CD4-positive, alpha-beta T cell treated with Interleukin-10 for 1 hour (primary cell): ENCODE data around the gene STK11IP.

Source experiments
- DNase-seq: peaks from one replicate; pipeline ENCODE4 v3.0.0-alpha.2; 2020

The STK11IP gene

GRCh38 chr2:219591091-219591490 is 6.6 kb upstream of the STK11IP start:
- DNase-seq, result no peak

GRCh38 chr2:219592736-219593135 is 4.9 kb upstream of the STK11IP start:
- DNase-seq, result no peak

- no peak for DNase-seq
These were observed 4.5 kb upstream of the STK11IP start for GRCh38 chr2:219593154-219593553.

- DNase-seq, result no peak
These were observed 2.4 kb upstream of the STK11IP start for GRCh38 chr2:219595256-219595655.

- DNase-seq, result no peak
These were observed 604 bp upstream of the STK11IP start for GRCh38 chr2:219596954-219597551.

- no peak for DNase-seq
These were observed 836 bp downstream of the STK11IP start for GRCh38 chr2:219598308-219599078.

GRCh38 chr2:219603771-219604170 is 6.1 kb downstream of the STK11IP start:
- no peak for DNase-seq

GRCh38 chr2:219605607-219605954 is 7.9 kb downstream of the STK11IP start:
- no peak for DNase-seq

- no peak for DNase-seq
These were observed 10.3 kb downstream of the STK11IP start for GRCh38 chr2:219607931-219608330.

GRCh38 chr2:219608399-219608964 is 10.8 kb downstream of the STK11IP start:
- no peak for DNase-seq

GRCh38 chr2:219609149-219609750 is 11.6 kb downstream of the STK11IP start:
- DNase-seq, result no peak

GRCh38 chr2:219611306-219611705 is 13.6 kb downstream of the STK11IP start:
- no peak for DNase-seq

- DNase-seq, result no peak
These were observed 14.4 kb downstream of the STK11IP start for GRCh38 chr2:219611866-219612576.

- peak; percentile 26 for DNase-seq
These were observed 15.1 kb downstream of the STK11IP start for GRCh38 chr2:219612577-219613286.

- DNase-seq, result no peak
These were observed 15.9 kb downstream of the STK11IP start for GRCh38 chr2:219613461-219614070.

GRCh38 chr2:219614076-219614860 is 16.6 kb downstream of the STK11IP start:
- DNase-seq, result no peak

GRCh38 chr2:219615036-219615435 is 17.4 kb downstream of the STK11IP start:
- DNase-seq, result no peak

- DNase-seq, result no peak
These were observed 18.2 kb downstream of the STK11IP start for GRCh38 chr2:219615894-219616293.

GRCh38 chr2:219616550-219616949 is 18.9 kb downstream of the STK11IP start:
- no peak for DNase-seq

GRCh38 chr2:219618733-219619122 is 21.1 kb downstream of the STK11IP start:
- no peak for DNase-seq

- no peak for DNase-seq
These were observed 21.6 kb downstream of the STK11IP start for GRCh38 chr2:219619235-219619634.
